ENCODE measurements around the gene SEMA3F.
A peak's percentile ranks its signal among the peaks of the same experiment; 100 is the strongest.

The SEMA3F gene

GRCh38 chr3:50125541-50126286, 29.4 kb upstream of the SEMA3F start:
- H3K36me3 ChIP-seq (ENCODE audit: insufficient read depth, low read length), result no peaks in the 10 kb centered on the region
- H3K4me1 ChIP-seq (ENCODE audit: insufficient read depth, low read length), result peaks cover 14% of the 10 kb centered on the region
- no peaks in the 10 kb centered on the region for H3K9me3 ChIP-seq (ENCODE audit: control insufficient read depth, insufficient read depth, low read length)
- no peak overlapping the region for H3K9ac ChIP-seq (ENCODE audit: low read depth, low read length)

- no peaks in the 10 kb centered on the region for H3K36me3 ChIP-seq (ENCODE audit: insufficient read depth, low read length)
- H3K9me3 ChIP-seq (ENCODE audit: control insufficient read depth, insufficient read depth, low read length), result no peaks in the 10 kb centered on the region
- H3K9ac ChIP-seq (ENCODE audit: low read depth, low read length), result no peak overlapping the region
- H3K4me1 ChIP-seq (ENCODE audit: insufficient read depth, low read length), result peaks cover 14% of the 10 kb centered on the region
Observed at GRCh38 chr3:50126287-50127211, 28.6 kb upstream of the SEMA3F start.

- H3K4me1 ChIP-seq (ENCODE audit: insufficient read depth, low read length), result peaks cover 14% of the 10 kb centered on the region
- no peak overlapping the region for H3K9ac ChIP-seq (ENCODE audit: low read depth, low read length)
- H3K36me3 ChIP-seq (ENCODE audit: insufficient read depth, low read length), result no peaks in the 10 kb centered on the region
- no peaks in the 10 kb centered on the region for H3K9me3 ChIP-seq (ENCODE audit: control insufficient read depth, insufficient read depth, low read length)
Observed at GRCh38 chr3:50127251-50127691, 27.9 kb upstream of the SEMA3F start.

- Histone ChIP-seq H3K9me3 (ENCODE audit: control insufficient read depth, insufficient read depth, low read length) (no peaks in the 10 kb centered on the region), H3K36me3 (ENCODE audit: insufficient read depth, low read length) (no peaks in the 10 kb centered on the region), H3K4me1 (ENCODE audit: insufficient read depth, low read length) (peaks cover 14% of the 10 kb centered on the region), H3K9ac (ENCODE audit: low read depth, low read length) (no peak overlapping the region)
Observed at GRCh38 chr3:50128001-50128400, 27.1 kb upstream of the SEMA3F start.

- no peaks in the 10 kb centered on the region for H3K9me3 ChIP-seq (ENCODE audit: control insufficient read depth, insufficient read depth, low read length)
- no peaks in the 10 kb centered on the region for H3K36me3 ChIP-seq (ENCODE audit: insufficient read depth, low read length)
- H3K9ac ChIP-seq (ENCODE audit: low read depth, low read length), result no peak overlapping the region
- H3K4me1 ChIP-seq (ENCODE audit: insufficient read depth, low read length), result peaks cover 8% of the 10 kb centered on the region
Observed at GRCh38 chr3:50130436-50130835, 24.7 kb upstream of the SEMA3F start.

GRCh38 chr3:50132421-50133282, 22.5 kb upstream of the SEMA3F start:
- H3K4me1 ChIP-seq (ENCODE audit: insufficient read depth, low read length), result peaks cover 3% of the 10 kb centered on the region; the same call in 1 of the 2 replicates
- H3K36me3 ChIP-seq (ENCODE audit: insufficient read depth, low read length), result no peaks in the 10 kb centered on the region
- H3K9ac ChIP-seq (ENCODE audit: low read depth, low read length), result no peak overlapping the region
- H3K9me3 ChIP-seq (ENCODE audit: control insufficient read depth, insufficient read depth, low read length), result no peaks in the 10 kb centered on the region

- Histone ChIP-seq H3K4me1 (ENCODE audit: insufficient read depth, low read length) (peaks cover 9% of the 10 kb centered on the region), H3K9me3 (ENCODE audit: control insufficient read depth, insufficient read depth, low read length) (no peaks in the 10 kb centered on the region), H3K36me3 (ENCODE audit: insufficient read depth, low read length) (no peaks in the 10 kb centered on the region), H3K9ac (ENCODE audit: low read depth, low read length) (no peak overlapping the region)
Observed at GRCh38 chr3:50133283-50133615, 21.9 kb upstream of the SEMA3F start.

GRCh38 chr3:50134367-50134766, 20.8 kb upstream of the SEMA3F start:
- no peaks in the 10 kb centered on the region for H3K36me3 ChIP-seq (ENCODE audit: insufficient read depth, low read length)
- no peak overlapping the region for H3K9ac ChIP-seq (ENCODE audit: low read depth, low read length)
- H3K9me3 ChIP-seq (ENCODE audit: control insufficient read depth, insufficient read depth, low read length), result no peaks in the 10 kb centered on the region
- peaks cover 19% of the 10 kb centered on the region for H3K4me1 ChIP-seq (ENCODE audit: insufficient read depth, low read length)

- Histone ChIP-seq H3K4me1 (ENCODE audit: insufficient read depth, low read length) (peaks cover 25% of the 10 kb centered on the region), H3K9me3 (ENCODE audit: control insufficient read depth, insufficient read depth, low read length) (no peaks in the 10 kb centered on the region), H3K9ac (ENCODE audit: low read depth, low read length) (no peak overlapping the region), H3K36me3 (ENCODE audit: insufficient read depth, low read length) (no peaks in the 10 kb centered on the region)
Observed at GRCh38 chr3:50135964-50136363, 19.2 kb upstream of the SEMA3F start.

- Histone ChIP-seq H3K36me3 (ENCODE audit: insufficient read depth, low read length) (no peaks in the 10 kb centered on the region), H3K9ac (ENCODE audit: low read depth, low read length) (no peak overlapping the region), H3K9me3 (ENCODE audit: control insufficient read depth, insufficient read depth, low read length) (no peaks in the 10 kb centered on the region), H3K4me1 (ENCODE audit: insufficient read depth, low read length) (peaks cover 25% of the 10 kb centered on the region)
Observed at GRCh38 chr3:50136714-50137405, 18.3 kb upstream of the SEMA3F start.

GRCh38 chr3:50137531-50137930, 17.6 kb upstream of the SEMA3F start:
- peaks cover 25% of the 10 kb centered on the region for H3K4me1 ChIP-seq (ENCODE audit: insufficient read depth, low read length)
- H3K9ac ChIP-seq (ENCODE audit: low read depth, low read length), result no peak overlapping the region

GRCh38 chr3:50138266-50139200, 16.6 kb upstream of the SEMA3F start:
- peaks cover 25% of the 10 kb centered on the region for H3K4me1 ChIP-seq (ENCODE audit: insufficient read depth, low read length)
- no peaks in the 10 kb centered on the region for H3K36me3 ChIP-seq (ENCODE audit: insufficient read depth, low read length)
- no peaks in the 10 kb centered on the region for H3K9me3 ChIP-seq (ENCODE audit: control insufficient read depth, insufficient read depth, low read length)
- H3K9ac ChIP-seq (ENCODE audit: low read depth, low read length), result peak overlapping the region; percentile 14; the same call in 1 of the 2 replicates

More at GRCh38 chr3:50137531-50137930, 17.6 kb upstream of the SEMA3F start:
- Histone ChIP-seq H3K36me3 (ENCODE audit: insufficient read depth, low read length) (no peaks in the 10 kb centered on the region), H3K9me3 (ENCODE audit: control insufficient read depth, insufficient read depth, low read length) (no peaks in the 10 kb centered on the region)

GRCh38 chr3:50139308-50139707, 15.8 kb upstream of the SEMA3F start:
- Histone ChIP-seq H3K36me3 (ENCODE audit: insufficient read depth, low read length) (no peaks in the 10 kb centered on the region), H3K9ac (ENCODE audit: low read depth, low read length) (no peak overlapping the region), H3K9me3 (ENCODE audit: control insufficient read depth, insufficient read depth, low read length) (no peaks in the 10 kb centered on the region), H3K4me1 (ENCODE audit: insufficient read depth, low read length) (peaks cover 25% of the 10 kb centered on the region)
